Mesenchymal stem cell (in vitro differentiated cells and primary cell): ENCODE results near the gene ZMPSTE24.

ENCODE experiments used
- DNase-seq: peaks from one replicate; pipeline ENCODE4 v3.0.0-alpha.2; 2013
- H2AFZ ChIP-seq: one replicate; pipeline ENCODE4 v1.6.1; 2013; ENCODE audit warnings: low read depth, mild to moderate bottlenecking, control low read depth, inconsistent platforms, low read length, moderate library complexity
- H2AK5ac ChIP-seq: 2 replicates; pipeline ENCODE4 v1.6.1; 2013; ENCODE audit warnings: low read length, moderate library complexity, mild to moderate bottlenecking, inconsistent platforms; ENCODE audit not compliant: severe bottlenecking
- H2BK120ac ChIP-seq: one replicate; pipeline ENCODE4 v1.6.1; 2013; ENCODE audit warnings: low read depth, mild to moderate bottlenecking, inconsistent platforms, low read length, moderate library complexity
- H2BK12ac ChIP-seq, 2 experiments: one replicate each; pipeline ENCODE4 v1.6.1; 2013; ENCODE audit warnings: inconsistent platforms in 2 of 2, low read length in 2 of 2, mild to moderate bottlenecking in 2 of 2, moderate library complexity in 2 of 2, control low read depth in 1 of 2
- H2BK15ac ChIP-seq: one replicate; pipeline ENCODE4 v1.6.1; 2013; ENCODE audit warnings: mild to moderate bottlenecking, low read depth, inconsistent platforms; ENCODE audit not compliant: poor library complexity, severe bottlenecking
- H2BK5ac ChIP-seq: 2 replicates; pipeline ENCODE4 v1.6.1; 2013; ENCODE audit warnings: low read depth, mild to moderate bottlenecking, low read length, control low read depth, inconsistent platforms; ENCODE audit not compliant: poor library complexity, severe bottlenecking
- H3K14ac ChIP-seq, 2 experiments: one replicate each; pipeline ENCODE4 v1.6.1; 2013; ENCODE audit warnings: inconsistent platforms in 2 of 2, low read length in 2 of 2, control low read depth in 1 of 2, mild to moderate bottlenecking in 1 of 2, moderate library complexity in 1 of 2
- H3K18ac ChIP-seq, 2 experiments: one replicate each; pipeline ENCODE4 v1.6.1; 2013; ENCODE audit warnings: inconsistent platforms in 2 of 2, low read length in 2 of 2, control low read depth in 1 of 2, low read depth in 1 of 2, mild to moderate bottlenecking in 1 of 2
- H3K23ac ChIP-seq, 2 experiments: one replicate each; pipeline ENCODE4 v1.6.1; 2013; ENCODE audit warnings: inconsistent platforms in 2 of 2, low read length in 2 of 2, mild to moderate bottlenecking in 2 of 2, moderate library complexity in 2 of 2, control low read depth in 1 of 2
- H3K27ac ChIP-seq: 2 replicates; pipeline ENCODE4 v1.5.1; 2013; ENCODE audit warnings: mild to moderate bottlenecking, moderate library complexity, low read length, control low read depth, inconsistent platforms; ENCODE audit not compliant: poor library complexity, severe bottlenecking
- H3K27me3 ChIP-seq, 2 experiments: 2 replicates each; pipeline versions ENCODE4 v1.6.1 to v1.7.0; 2013; ENCODE audit warnings: low read length in 2 of 2, mild to moderate bottlenecking in 2 of 2, moderate library complexity in 2 of 2, control low read depth in 1 of 2, inconsistent platforms in 1 of 2; ENCODE audit not compliant: control insufficient read depth in 1 of 2, insufficient read depth in 1 of 2
- H3K36me3 ChIP-seq, 2 experiments: 2 replicates each; pipeline versions ENCODE4 v1.6.1 to v1.7.0; 2013; ENCODE audit warnings: low read length in 2 of 2, control low read depth in 1 of 2, inconsistent platforms in 1 of 2, low read depth in 1 of 2, mild to moderate bottlenecking in 1 of 2; ENCODE audit not compliant: insufficient read depth in 2 of 2, control insufficient read depth in 1 of 2
- H3K4ac ChIP-seq, 2 experiments: one replicate each; pipeline ENCODE4 v1.6.1; 2013; ENCODE audit warnings: inconsistent platforms in 2 of 2, low read length in 2 of 2, mild to moderate bottlenecking in 2 of 2, moderate library complexity in 2 of 2, control low read depth in 1 of 2, low read depth in 1 of 2
- H3K4me1 ChIP-seq: 2 replicates; pipeline ENCODE4 v1.6.1; 2013; ENCODE audit warnings: low read depth, low read length, control low read depth; ENCODE audit not compliant: control insufficient read depth, insufficient read depth
- H3K4me2 ChIP-seq: 2 replicates; pipeline ENCODE4 v1.6.1; 2013; ENCODE audit warnings: low read length, mild to moderate bottlenecking, inconsistent platforms; ENCODE audit not compliant: poor library complexity, severe bottlenecking
- H3K4me3 ChIP-seq, 2 experiments: 2 replicates each; pipeline versions ENCODE4 v1.5.1 to v1.7.0; 2013; ENCODE audit warnings: low read length in 2 of 2, mild to moderate bottlenecking in 2 of 2, control low read depth in 1 of 2, low read depth in 1 of 2; ENCODE audit not compliant: insufficient read depth in 1 of 2
- H3K79me1 ChIP-seq: replicated peaks from 2 replicates; pipeline ENCODE4 v1.6.1; 2013; ENCODE audit warnings: mild to moderate bottlenecking, control low read depth, low read length, inconsistent platforms; ENCODE audit not compliant: poor library complexity, severe bottlenecking
- H3K9ac ChIP-seq: 2 replicates; pipeline ENCODE4 v1.7.0; 2013; ENCODE audit warnings: mild to moderate bottlenecking, low read length, moderate library complexity
- H3K9me3 ChIP-seq: 2 replicates; pipeline ENCODE4 v1.7.0; 2013; ENCODE audit warnings: mild to moderate bottlenecking, low read length; ENCODE audit not compliant: control insufficient read depth
- H4K8ac ChIP-seq: one replicate; pipeline ENCODE4 v1.6.1; 2013; ENCODE audit warnings: inconsistent platforms, mild to moderate bottlenecking, low read length, moderate library complexity
- H4K91ac ChIP-seq: one replicate; pipeline ENCODE4 v1.6.1; 2013; ENCODE audit warnings: mild to moderate bottlenecking, low read length, inconsistent platforms
- WGBS: methylation state at CpG from one replicate; pipeline ENCODE4 v1.1.7; 2013; ENCODE audit warnings: mixed read lengths; 5-methylcytosine and 5-hydroxymethylcytosine counted together

ZMPSTE24 gene

GRCh38 chr1:40244138-40244744, 13.8 kb upstream of the ZMPSTE24 start:
- H3K36me3 ChIP-seq: peaks cover under 1 to 8% of the 10 kb centered on the region in 2 experiments
- WGBS: 88% methylated on average over 3 of the region's 4 CpGs
- no peak for DNase-seq
- H3K4me1 ChIP-seq: peaks cover 2% of the 10 kb centered on the region
- H3K23ac ChIP-seq: no peak overlapping the region
- H3K27me3 ChIP-seq: no peaks in the 10 kb centered on the region
- H3K9ac ChIP-seq: no peak overlapping the region
- no peaks in the 10 kb centered on the region for H3K9me3 ChIP-seq
- H2BK12ac ChIP-seq: no peak overlapping the region
- no peak overlapping the region for H3K4me2 ChIP-seq
- no peak overlapping the region for H3K27ac ChIP-seq
- no peak overlapping the region for H2BK15ac ChIP-seq
- no peak overlapping the region for H3K4me3 ChIP-seq
- H2AK5ac ChIP-seq: no peak overlapping the region
- no peak overlapping the region for H2BK5ac ChIP-seq
- H3K4ac ChIP-seq: no peak overlapping the region
- H2AFZ ChIP-seq: no peak overlapping the region
- no peak overlapping the region for H3K18ac ChIP-seq
- H2BK120ac ChIP-seq: no peak overlapping the region
- H4K91ac ChIP-seq: no peak overlapping the region
- H3K79me1 ChIP-seq: no peaks in the 10 kb centered on the region
- H3K14ac ChIP-seq: no peak overlapping the region
- no peak overlapping the region for H4K8ac ChIP-seq

- DNase-seq: no peak
- no peak overlapping the region for H4K91ac ChIP-seq
- H3K9ac ChIP-seq: no peak overlapping the region
- no peaks in the 10 kb centered on the region for H3K79me1 ChIP-seq
- H2AFZ ChIP-seq: no peak overlapping the region
- H3K4me3 ChIP-seq: no peak overlapping the region
- no peak overlapping the region for H2BK120ac ChIP-seq
- H3K4me1 ChIP-seq: peaks cover 2% of the 10 kb centered on the region
- no peak overlapping the region for H3K18ac ChIP-seq
- 98% methylated on average over 3 of the region's 3 CpGs for WGBS
- no peaks in the 10 kb centered on the region for H3K27me3 ChIP-seq
- H3K14ac ChIP-seq: no peak overlapping the region
- H3K27ac ChIP-seq: no peak overlapping the region
- H2BK5ac ChIP-seq: no peak overlapping the region
- no peak overlapping the region for H2AK5ac ChIP-seq
- no peaks in the 10 kb centered on the region for H3K36me3 ChIP-seq
- H3K4ac ChIP-seq: no peak overlapping the region
- H2BK12ac ChIP-seq: no peak overlapping the region
- no peak overlapping the region for H3K4me2 ChIP-seq
- H2BK15ac ChIP-seq: no peak overlapping the region
- no peaks in the 10 kb centered on the region for H3K9me3 ChIP-seq
- no peak overlapping the region for H4K8ac ChIP-seq
- H3K23ac ChIP-seq: no peak overlapping the region
Measured at GRCh38 chr1:40245686-40246085, 12.3 kb upstream of the ZMPSTE24 start.

- no peak within 1 kb of the TSS for H2AFZ ChIP-seq
- H2BK15ac ChIP-seq: no peak within 1 kb of the TSS
- H2BK120ac ChIP-seq: no peak within 1 kb of the TSS
- H3K36me3 ChIP-seq: no peaks in the 10 kb centered on the region
- no peak within 1 kb of the TSS for H4K91ac ChIP-seq
- H2BK12ac ChIP-seq: no peak within 1 kb of the TSS
- H3K4ac ChIP-seq: no peak within 1 kb of the TSS
- WGBS: no CpG with 5 or more reads among the region's 1 CpG
- no peak within 1 kb of the TSS for H3K27ac ChIP-seq
- H2BK5ac ChIP-seq: no peak within 1 kb of the TSS
- H3K9me3 ChIP-seq: no peaks in the 10 kb centered on the region
- no peak within 1 kb of the TSS for H4K8ac ChIP-seq
- H3K4me1 ChIP-seq: no peaks in the 10 kb centered on the region
- no peak within 1 kb of the TSS for H3K9ac ChIP-seq
- no peak within 1 kb of the TSS for H3K4me3 ChIP-seq
- no peak for DNase-seq
- no peak within 1 kb of the TSS for H3K23ac ChIP-seq
- no peak within 1 kb of the TSS for H3K14ac ChIP-seq
- H3K79me1 ChIP-seq: no peaks in the 10 kb centered on the region
- no peak within 1 kb of the TSS for H3K4me2 ChIP-seq
- H3K27me3 ChIP-seq: no peaks in the 10 kb centered on the region
- no peak within 1 kb of the TSS for H2AK5ac ChIP-seq
- no peak within 1 kb of the TSS for H3K18ac ChIP-seq
Measured at GRCh38 chr1:40247655-40248054, 10.4 kb upstream of the ZMPSTE24 start, which contains the start of gene TMCO2. Gene TMCO2, plus strand, starts transcription at chr1:40247937. Its CDS starts 57 bp downstream, at chr1:40247994.

- Histone ChIP-seq H3K4ac (no peak overlapping the region), H3K9me3 (no peaks in the 10 kb centered on the region), H3K79me1 (no peaks in the 10 kb centered on the region), H3K14ac (no peak overlapping the region), H3K4me1 (no peaks in the 10 kb centered on the region), H3K4me2 (no peak overlapping the region), H2BK120ac (no peak overlapping the region), H4K91ac (no peak overlapping the region), H2BK15ac (no peak overlapping the region), H3K9ac (no peak overlapping the region), H3K36me3 (no peaks in the 10 kb centered on the region), H2AK5ac (no peak overlapping the region), H4K8ac (no peak overlapping the region), H2BK12ac (no peak overlapping the region), H2BK5ac (no peak overlapping the region), H3K23ac (no peak overlapping the region), H2AFZ (no peak overlapping the region), H3K27me3 (no peaks in the 10 kb centered on the region), H3K18ac (no peak overlapping the region), H3K27ac (no peak overlapping the region), H3K4me3 (no peak overlapping the region)
- no peak for DNase-seq
Measured at GRCh38 chr1:40248412-40248811, 9.6 kb upstream of the ZMPSTE24 start.
